Stimulated activated naive CD8-positive, alpha-beta T cell treated with anti-CD3 and anti-CD28 coated beads, Interleukin-15, amount 100 ng/mL, for 72 hours (primary cell): ENCODE data around the gene CASP10.
"Not testable (repeated sequence)": the region's sequence is repeated elsewhere in the genome, so short reads cannot be mapped to it uniquely, and the experiment has no call there.

Experiments
- ATAC-seq: fragments of 150-1000 bp; cut with Tn5 transposase; 2 replicates; pipeline ENCODE4 v1.10.0; 2021; ENCODE audit warnings: mild to moderate bottlenecking, moderate library complexity
- DNase-seq, 2 donors: peaks; one replicate each; pipeline ENCODE4 v3.0.0; 2021 to 2022
- H3K27ac Mint-ChIP-seq, 2 donors: one replicate each; pipeline ENCODE4 v1.8.0; 2022; ENCODE audit warnings: mild to moderate bottlenecking in 2 of 2, mixed read lengths in 2 of 2, moderate library complexity in 2 of 2
- H3K27me3 Mint-ChIP-seq: one replicate; pipeline ENCODE4 v1.8.0; 2022; ENCODE audit warnings: mixed read lengths
- H3K4me1 Mint-ChIP-seq: one replicate; pipeline ENCODE4 v1.8.0; 2022; ENCODE audit warnings: mild to moderate bottlenecking, mixed read lengths
- H3K4me3 Mint-ChIP-seq, 2 donors: one replicate each; pipeline ENCODE4 v1.8.0; 2022; ENCODE audit warnings: mild to moderate bottlenecking in 2 of 2, mixed read lengths in 2 of 2, moderate library complexity in 1 of 2
- H3K9me3 Mint-ChIP-seq, 2 donors: one replicate each; pipeline ENCODE4 v1.8.0; 2022; ENCODE audit warnings: mixed read lengths in 2 of 2

The CASP10 gene

GRCh38 chr2:201232467-201232815, 49.5 kb downstream of the CASP10 start:
- peak overlapping the region; percentile 57 to 97 for H3K27ac Mint-ChIP-seq
- no peak for ATAC-seq
- H3K27me3 Mint-ChIP-seq, result no peaks in the 10 kb centered on the region
- no peak for DNase-seq
- no peaks in the 10 kb centered on the region for H3K9me3 Mint-ChIP-seq
- H3K4me1 Mint-ChIP-seq, result peaks cover 67% of the 10 kb centered on the region
- peak overlapping the region; percentile 74 to 97 for H3K4me3 Mint-ChIP-seq

- peak overlapping the region; percentile 96 to 97 for H3K27ac Mint-ChIP-seq
- H3K4me3 Mint-ChIP-seq, result peak overlapping the region; percentile 95 to 97
- H3K9me3 Mint-ChIP-seq, result no peaks in the 10 kb centered on the region
- H3K4me1 Mint-ChIP-seq, result peaks cover 65% of the 10 kb centered on the region
- no peaks in the 10 kb centered on the region for H3K27me3 Mint-ChIP-seq
- ATAC-seq, result peak; percentile 95
- DNase-seq, result peak; percentile 72 to 87
These were observed 50.4 kb downstream of the CASP10 start for GRCh38 chr2:201233192-201233811.

GRCh38 chr2:201233812-201234662, 51.1 kb downstream of the CASP10 start:
- no peaks in the 10 kb centered on the region for H3K27me3 Mint-ChIP-seq
- H3K27ac Mint-ChIP-seq, result peak overlapping the region; percentile 96 to 97
- H3K4me1 Mint-ChIP-seq, result peaks cover 58% of the 10 kb centered on the region
- ATAC-seq, result peak; percentile 42
- no peaks in the 10 kb centered on the region for H3K9me3 Mint-ChIP-seq
- peak in 1 of 2 donors; percentile 39 for DNase-seq
- H3K4me3 Mint-ChIP-seq, result peak overlapping the region; percentile 95 to 97

- Mint-ChIP-seq H3K9me3 (peaks cover 0 to 3% of the 10 kb centered on the region in 2 donors), H3K27me3 (no peaks in the 10 kb centered on the region), H3K4me1 (peaks cover 58% of the 10 kb centered on the region), H3K4me3 (peak overlapping the region; percentile 95 to 97), H3K27ac (peak overlapping the region; percentile 96 to 97)
- DNase-seq (no peak), ATAC-seq (no peak)
These were observed 51.8 kb downstream of the CASP10 start for GRCh38 chr2:201234663-201235135.

GRCh38 chr2:201235860-201236811, 53.2 kb downstream of the CASP10 start:
- ATAC-seq (peak; percentile 6), DNase-seq (peak; percentile 52)
- Mint-ChIP-seq H3K27ac (peak overlapping the region; percentile 89 to 95), H3K9me3 (peaks cover 8 to 10% of the 10 kb centered on the region in 2 donors), H3K27me3 (no peaks in the 10 kb centered on the region), H3K4me1 (peaks cover 54% of the 10 kb centered on the region), H3K4me3 (peak overlapping the region; percentile 85 to 97)

- Mint-ChIP-seq H3K27me3 (no peaks in the 10 kb centered on the region), H3K4me3 (peak overlapping the region in 1 of 2 donors; percentile 97), H3K4me1 (peaks cover 43% of the 10 kb centered on the region), H3K9me3 (peaks cover 8 to 14% of the 10 kb centered on the region in 2 donors), H3K27ac (peak overlapping the region in 1 of 2 donors; percentile 23)
- no peak for DNase-seq
- ATAC-seq, result no peak
These were observed 54.7 kb downstream of the CASP10 start for GRCh38 chr2:201237486-201238123.

GRCh38 chr2:201239167-201239935, 56.4 kb downstream of the CASP10 start:
- Mint-ChIP-seq H3K9me3 (peaks cover 8 to 14% of the 10 kb centered on the region in 2 donors), H3K27ac (peak overlapping the region; percentile 68 to 77), H3K4me1 (peaks cover 44% of the 10 kb centered on the region)
- not testable (repeated sequence) for DNase-seq, H3K4me3 Mint-ChIP-seq, ATAC-seq, H3K27me3 Mint-ChIP-seq

GRCh38 chr2:201242571-201243277, 59.8 kb downstream of the CASP10 start:
- ATAC-seq (no peak), DNase-seq (no peak)
- no peak overlapping the region for H3K4me3 Mint-ChIP-seq
- H3K9me3 Mint-ChIP-seq, result peaks cover 8 to 14% of the 10 kb centered on the region in 2 donors
- H3K27me3 Mint-ChIP-seq, result no peaks in the 10 kb centered on the region
- H3K4me1 Mint-ChIP-seq, result peaks cover 50% of the 10 kb centered on the region
- no peak overlapping the region for H3K27ac Mint-ChIP-seq

GRCh38 chr2:201244829-201245228, 61.9 kb downstream of the CASP10 start:
- no peaks in the 10 kb centered on the region for H3K27me3 Mint-ChIP-seq
- no peak overlapping the region for H3K4me3 Mint-ChIP-seq
- peaks cover 3 to 14% of the 10 kb centered on the region in 2 donors for H3K9me3 Mint-ChIP-seq
- ATAC-seq (no peak), DNase-seq (no peak)
- H3K4me1 Mint-ChIP-seq, result peaks cover 56% of the 10 kb centered on the region
- peak overlapping the region in 1 of 2 donors; percentile 76 for H3K27ac Mint-ChIP-seq

GRCh38 chr2:201246280-201246679, 63.3 kb downstream of the CASP10 start:
- Mint-ChIP-seq H3K27me3 (no peaks in the 10 kb centered on the region), H3K4me1 (peaks cover 61% of the 10 kb centered on the region), H3K27ac (no peak overlapping the region), H3K4me3 (no peak overlapping the region), H3K9me3 (peaks cover 0 to 12% of the 10 kb centered on the region in 2 donors)
- ATAC-seq, result no peak
- no peak for DNase-seq

GRCh38 chr2:201248288-201248844, 65.4 kb downstream of the CASP10 start:
- ATAC-seq (no peak), DNase-seq (no peak)
- H3K27ac Mint-ChIP-seq, result peak overlapping the region in 1 of 2 donors; percentile 3
- H3K27me3 Mint-ChIP-seq, result no peaks in the 10 kb centered on the region
- peaks cover 75% of the 10 kb centered on the region for H3K4me1 Mint-ChIP-seq
- peaks cover 5 to 9% of the 10 kb centered on the region in 2 donors for H3K9me3 Mint-ChIP-seq
- no peak overlapping the region for H3K4me3 Mint-ChIP-seq

- ATAC-seq (no peak), DNase-seq (no peak)
- H3K4me3 Mint-ChIP-seq, result no peak overlapping the region
- peaks cover 5 to 9% of the 10 kb centered on the region in 2 donors for H3K9me3 Mint-ChIP-seq
- no peak overlapping the region for H3K27ac Mint-ChIP-seq
- no peaks in the 10 kb centered on the region for H3K27me3 Mint-ChIP-seq
- peaks cover 77% of the 10 kb centered on the region for H3K4me1 Mint-ChIP-seq
These were observed 66.9 kb downstream of the CASP10 start for GRCh38 chr2:201249889-201250288.

GRCh38 chr2:201250741-201251140, 67.8 kb downstream of the CASP10 start:
- no peaks in the 10 kb centered on the region for H3K27me3 Mint-ChIP-seq
- H3K4me3 Mint-ChIP-seq, result no peak overlapping the region
- no peak overlapping the region for H3K27ac Mint-ChIP-seq
- ATAC-seq (no peak), DNase-seq (no peak)
- H3K4me1 Mint-ChIP-seq, result peaks cover 78% of the 10 kb centered on the region
- peaks cover 5 to 9% of the 10 kb centered on the region in 2 donors for H3K9me3 Mint-ChIP-seq
